AG09309 (cell line): Measurements from ENCODE around the gene CDKN2B-AS1.
A peak's percentile ranks its signal among the peaks of the same experiment; 100 is the strongest.
"Not testable (repeated sequence)": the region's sequence is repeated elsewhere in the genome, so short reads cannot be mapped to it uniquely, and the experiment has no call there.

Experiments used
- DNase-seq: peaks from one replicate; pipeline ENCODE4 v3.0.0-alpha.2; 2010; ENCODE audit warnings: low read depth
- H3K4me3 ChIP-seq: 2 replicates; pipeline ENCODE4 v1.5.1; 2011; ENCODE audit warnings: mild to moderate bottlenecking, low read depth, low read length, moderate library complexity; ENCODE audit not compliant: control insufficient read depth
- CTCF ChIP-seq: IDR thresholded peaks from 2 replicates; pipeline ENCODE4 v1.5.1; 2011; ENCODE audit warnings: mild to moderate bottlenecking, low read depth, low read length, inconsistent platforms; ENCODE audit not compliant: insufficient read depth, control insufficient read depth; ENCODE audit errors: missing control alignments

The CDKN2B-AS1 gene

GRCh38 chr9:22056402-22056801, 61.8 kb downstream of the CDKN2B-AS1 start:
- no peak for TF ChIP-seq CTCF
- no peak for DNase-seq
- H3K4me3 ChIP-seq, result no peak overlapping the region

GRCh38 chr9:22057972-22058371, 63.4 kb downstream of the CDKN2B-AS1 start:
- not testable (repeated sequence) for H3K4me3 ChIP-seq, DNase-seq

- no peak overlapping the region for H3K4me3 ChIP-seq
- DNase-seq, result no peak
- TF ChIP-seq CTCF, result no peak
Measured at GRCh38 chr9:22060831-22061383, 66.3 kb downstream of the CDKN2B-AS1 start.

- DNase-seq, result no peak
- TF ChIP-seq CTCF, result no peak
- no peak overlapping the region for H3K4me3 ChIP-seq
Measured at GRCh38 chr9:22064957-22065356, 70.4 kb downstream of the CDKN2B-AS1 start.

- DNase-seq, result no peak
- H3K4me3 ChIP-seq, result no peak overlapping the region
Measured at GRCh38 chr9:22065431-22066200, 71.0 kb downstream of the CDKN2B-AS1 start.

GRCh38 chr9:22067196-22067595, 72.6 kb downstream of the CDKN2B-AS1 start:
- no peak overlapping the region for H3K4me3 ChIP-seq
- peak; percentile 8 for DNase-seq
- TF ChIP-seq CTCF, result no peak

More at GRCh38 chr9:22065431-22066200, 71.0 kb downstream of the CDKN2B-AS1 start:
- no peak for TF ChIP-seq CTCF

- H3K4me3 ChIP-seq, result no peak overlapping the region
- no peak for TF ChIP-seq CTCF
- no peak for DNase-seq
Measured at GRCh38 chr9:22068369-22068768, 73.8 kb downstream of the CDKN2B-AS1 start.
